HG03457 (cell line): ENCODE results near the gene EIF2S1.
"Not testable (repeated sequence)": the region's sequence is repeated elsewhere in the genome, so short reads cannot be mapped to it uniquely, and the experiment has no call there.

Experiments used
- ATAC-seq: cut with Tn5 transposase; IDR thresholded peaks from one replicate; pipeline ENCODE4 v1.9.1; 2021; ENCODE audit warnings: moderate number of reproducible peaks; ENCODE audit not compliant: unreplicated experiment

Gene EIF2S1

DNA sequence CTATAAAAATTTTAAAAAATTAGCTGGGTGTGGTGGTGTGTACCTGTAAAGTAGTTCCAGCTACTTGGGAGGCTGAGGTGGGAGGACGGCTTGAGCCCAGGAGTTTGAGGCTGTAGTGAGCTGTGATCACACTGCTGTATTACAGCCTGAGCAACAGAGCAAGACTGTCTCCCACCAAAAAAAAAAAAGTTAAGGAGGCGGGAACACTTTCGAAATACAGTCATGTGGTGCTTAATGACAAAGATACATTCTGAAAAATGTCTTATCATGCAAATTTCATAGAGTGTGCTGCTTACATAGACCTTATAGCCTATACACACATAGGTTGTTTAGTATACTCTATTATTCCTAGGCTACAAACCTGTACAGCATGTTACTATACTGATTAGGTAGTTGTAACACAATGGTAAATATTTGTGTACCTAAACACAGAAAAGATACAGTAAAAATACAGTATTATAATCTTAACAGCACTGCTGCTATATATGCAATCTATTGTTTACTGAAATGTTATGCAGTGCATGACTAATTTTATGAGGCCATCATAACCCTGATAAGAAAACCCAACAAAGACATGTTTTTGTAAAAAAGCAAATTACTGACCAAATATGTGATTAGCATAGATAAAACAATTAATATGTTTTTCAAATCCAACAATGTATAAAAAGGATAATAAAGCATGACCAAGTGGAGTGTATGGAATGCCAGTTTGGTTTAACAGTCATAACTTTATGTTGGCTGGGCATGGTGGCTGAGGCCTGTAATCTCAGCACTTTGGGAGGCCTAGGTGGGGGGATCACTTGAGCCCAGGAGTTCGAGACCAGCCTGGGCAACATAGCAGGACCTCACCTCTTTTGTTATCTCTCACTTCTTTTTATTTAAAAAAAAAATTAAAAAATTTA lies 11.4 kb downstream of the EIF2S1 start:
- no peak for ATAC-seq

DNA sequence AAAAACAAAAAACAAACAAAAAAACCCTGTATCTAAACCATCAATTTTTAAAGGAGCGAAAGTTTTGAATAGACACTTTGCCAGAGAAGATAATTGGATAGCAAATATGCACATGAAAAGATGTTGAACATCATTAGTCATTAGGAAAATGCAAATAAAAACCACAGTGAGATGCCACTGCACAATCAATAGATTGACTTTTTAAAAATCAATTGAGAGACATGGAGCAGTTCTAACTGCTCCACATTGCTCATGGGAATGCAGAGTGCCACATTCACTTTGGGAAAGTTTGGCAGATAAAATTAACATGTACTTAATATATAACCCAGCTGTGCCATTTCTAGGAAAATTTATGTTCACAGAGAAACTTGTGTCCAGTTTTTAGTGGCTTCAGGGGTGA lies 12.7 kb downstream of the EIF2S1 start:
- ATAC-seq: no peak

DNA sequence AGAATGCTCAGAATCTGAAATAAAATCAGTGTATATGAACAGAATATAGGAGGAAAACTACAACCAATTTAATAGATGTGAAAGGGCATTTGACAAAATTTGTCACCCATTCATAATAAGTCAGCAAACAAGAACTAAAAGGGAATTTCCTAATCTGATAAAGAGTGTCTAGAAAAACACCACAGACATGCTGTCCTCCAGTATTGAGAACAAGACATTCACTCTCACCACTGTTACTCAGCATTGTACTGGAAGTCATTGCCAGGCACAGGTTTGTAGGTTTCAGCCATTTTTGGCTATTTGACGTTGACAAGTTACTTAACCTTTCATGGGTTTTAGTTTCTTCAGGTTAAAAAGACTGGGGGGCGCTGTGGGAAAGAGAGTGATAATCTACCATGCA lies 13.2 kb downstream of the EIF2S1 start:
- ATAC-seq: no peak

DNA sequence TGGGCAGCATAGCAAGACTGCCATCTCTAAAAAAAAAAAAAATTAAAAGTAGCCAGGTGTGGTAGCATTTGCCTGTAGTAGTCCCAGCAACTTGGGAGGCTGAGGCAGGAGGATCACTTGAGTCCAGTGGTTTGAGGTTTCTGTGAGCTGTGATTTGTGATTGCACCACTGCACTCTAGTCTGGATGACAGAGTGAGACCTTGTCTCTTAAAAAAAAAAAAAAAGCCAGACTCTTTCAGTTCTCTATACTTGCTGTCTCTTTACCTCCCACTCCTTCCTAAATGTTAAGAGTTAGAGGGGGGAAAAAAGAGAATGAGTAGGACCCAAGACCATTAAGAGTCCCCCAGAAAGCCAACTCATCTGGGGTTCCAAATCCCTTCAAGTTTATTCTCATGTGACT lies 17.8 kb downstream of the EIF2S1 start:
- ATAC-seq: no peak

DNA sequence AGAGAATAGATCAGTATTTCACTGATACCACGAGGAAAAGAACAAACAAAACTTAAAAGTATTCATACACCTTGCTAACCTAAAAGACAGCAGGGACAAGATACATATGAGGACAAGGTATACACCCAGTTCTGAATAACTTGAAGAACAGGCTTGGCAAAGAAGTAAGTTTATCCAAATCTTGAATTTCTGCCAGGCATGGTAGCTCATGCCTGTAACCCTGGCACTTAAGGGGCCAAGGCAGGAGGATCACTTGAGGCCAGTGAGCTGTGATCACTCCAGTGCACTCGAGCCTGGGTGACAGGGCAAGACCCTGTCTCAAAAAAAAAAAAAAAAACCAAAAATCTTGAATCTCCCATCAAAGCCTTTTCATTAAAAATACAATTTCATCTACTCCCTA lies 25.0 kb downstream of the EIF2S1 start:
- ATAC-seq: no peak

DNA sequence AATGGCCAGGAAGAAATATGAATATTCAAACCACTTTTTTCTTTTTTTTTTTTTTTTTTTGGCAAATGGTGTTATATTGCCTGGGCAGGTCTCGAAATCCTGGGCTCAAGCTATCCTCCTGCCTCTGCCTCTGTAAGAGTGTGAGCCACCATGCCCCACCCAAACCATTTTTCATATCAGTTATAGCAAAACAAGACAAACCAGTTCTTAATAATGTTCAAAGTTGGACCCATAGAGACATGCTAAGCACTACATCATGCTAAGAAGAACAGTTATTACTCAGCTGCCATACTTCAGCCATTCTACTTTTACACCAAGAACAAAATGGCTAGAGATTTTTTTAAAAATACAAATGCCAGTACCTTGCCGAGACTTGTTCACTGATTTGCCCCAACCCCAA lies 25.5 kb downstream of the EIF2S1 start:
- no peak for ATAC-seq

DNA sequence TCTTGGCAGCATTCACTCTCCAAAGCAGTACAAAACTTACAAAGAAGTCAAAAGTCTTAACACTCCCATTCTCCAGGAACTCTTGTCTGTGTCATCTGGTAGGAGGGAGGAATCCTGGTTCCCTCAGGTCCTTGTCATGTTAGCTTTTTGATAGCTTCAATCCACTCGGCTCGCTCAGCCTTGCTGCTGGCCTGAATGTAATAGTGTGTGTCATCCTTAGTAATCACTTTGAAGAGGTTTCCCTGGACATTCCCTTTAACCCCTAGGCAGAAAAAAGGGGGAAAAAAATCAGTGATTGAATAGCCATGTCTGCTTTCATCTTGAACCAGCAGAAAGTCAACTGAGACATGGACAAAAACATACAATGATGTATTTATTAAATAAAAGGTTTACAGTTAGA lies 27.1 kb downstream of the EIF2S1 start:
- ATAC-seq: no peak

DNA sequence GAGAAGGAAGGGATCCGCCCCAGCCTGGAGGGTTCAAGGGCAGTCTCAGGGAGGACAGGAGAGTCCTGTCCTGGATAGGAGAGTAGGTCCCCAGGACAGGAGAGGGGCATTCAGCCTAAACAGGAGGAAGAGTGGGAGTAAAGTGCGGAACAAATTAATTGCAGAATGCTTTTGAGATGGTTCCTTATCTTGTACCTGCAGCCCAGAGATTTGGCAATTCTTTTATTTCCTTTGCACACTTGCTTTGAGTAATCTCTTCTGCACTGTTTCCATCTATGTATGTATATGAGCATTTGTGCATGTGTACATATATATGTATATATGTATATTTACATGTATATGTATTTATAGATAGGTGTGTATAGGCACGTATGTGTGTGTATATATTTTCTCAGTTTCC lies 29.1 kb downstream of the EIF2S1 start:
- ATAC-seq: no peak

DNA sequence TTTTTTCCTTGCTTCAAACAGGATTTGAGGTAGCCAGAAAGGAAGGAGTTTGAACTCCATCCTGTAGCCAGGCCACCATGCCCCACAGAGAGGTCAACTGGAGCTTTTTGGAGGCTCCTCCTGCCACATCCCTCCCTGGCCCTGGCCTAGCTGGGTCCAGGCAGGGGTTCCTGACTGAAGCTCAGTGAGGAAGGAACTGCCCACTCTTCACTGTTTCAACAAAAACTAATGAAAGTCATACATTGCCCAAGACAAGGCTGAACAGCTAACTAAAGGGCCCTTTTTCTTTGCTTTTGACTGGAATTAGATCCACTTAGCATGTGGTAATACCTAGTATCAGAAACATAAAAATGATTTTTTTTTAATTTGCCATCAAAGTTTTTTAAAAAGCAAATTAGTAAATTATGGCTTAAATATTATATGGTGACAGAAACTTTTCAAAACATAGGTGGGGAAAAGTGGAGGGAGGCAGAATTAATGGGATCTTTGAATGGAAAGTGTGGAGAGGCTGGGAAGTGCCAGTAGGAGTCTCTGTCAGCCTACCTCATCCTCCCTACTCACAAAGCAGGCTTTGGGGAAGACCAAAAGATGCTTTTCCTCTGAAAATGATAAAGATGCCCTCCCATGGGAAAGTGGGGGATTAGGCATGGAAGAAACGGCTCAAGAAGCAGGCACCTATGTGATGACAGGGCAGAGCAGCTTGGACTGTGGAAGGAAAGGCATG lies 29.8 kb downstream of the EIF2S1 start:
- no peak for ATAC-seq

DNA sequence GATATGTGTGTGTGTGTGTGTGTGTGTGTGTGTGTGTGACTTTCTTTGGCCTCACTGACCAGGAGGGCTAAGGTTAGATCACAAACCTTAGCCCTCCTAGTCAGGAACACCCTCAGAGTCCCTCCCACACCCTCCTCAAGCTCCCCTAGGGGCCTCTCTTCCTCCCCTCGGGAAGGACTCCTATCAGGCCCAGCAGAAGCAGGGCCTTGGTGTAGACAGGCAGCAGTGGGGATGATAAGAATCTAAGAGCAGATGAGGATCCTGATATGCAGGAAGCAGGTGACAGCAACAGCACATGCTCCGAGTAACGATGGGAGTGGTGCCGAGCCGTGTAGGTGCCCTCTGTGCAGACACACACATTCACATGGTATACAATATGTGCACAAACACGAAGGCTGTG lies 31.1 kb downstream of the EIF2S1 start:
- ATAC-seq: no peak

DNA sequence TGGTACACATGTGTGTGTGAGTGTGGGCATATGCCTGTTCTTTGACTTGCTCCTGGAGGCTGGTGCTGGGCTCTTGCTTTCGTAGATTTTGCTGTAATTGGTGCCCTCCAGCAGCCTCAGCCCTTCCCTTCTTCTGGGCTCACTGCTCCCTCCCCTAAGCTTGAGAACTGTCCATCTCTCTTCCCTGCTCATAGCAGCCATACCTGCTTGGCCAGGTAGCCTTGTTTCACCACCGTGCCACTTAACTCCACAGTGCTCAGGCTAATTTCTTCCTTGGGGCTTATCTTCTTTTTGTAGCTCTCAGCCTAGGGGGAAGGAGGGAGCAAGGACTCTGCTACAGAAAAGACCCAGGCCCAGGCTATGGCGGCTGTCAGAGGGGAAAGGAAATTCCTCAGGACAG lies 32.0 kb downstream of the EIF2S1 start:
- ATAC-seq: no peak

DNA sequence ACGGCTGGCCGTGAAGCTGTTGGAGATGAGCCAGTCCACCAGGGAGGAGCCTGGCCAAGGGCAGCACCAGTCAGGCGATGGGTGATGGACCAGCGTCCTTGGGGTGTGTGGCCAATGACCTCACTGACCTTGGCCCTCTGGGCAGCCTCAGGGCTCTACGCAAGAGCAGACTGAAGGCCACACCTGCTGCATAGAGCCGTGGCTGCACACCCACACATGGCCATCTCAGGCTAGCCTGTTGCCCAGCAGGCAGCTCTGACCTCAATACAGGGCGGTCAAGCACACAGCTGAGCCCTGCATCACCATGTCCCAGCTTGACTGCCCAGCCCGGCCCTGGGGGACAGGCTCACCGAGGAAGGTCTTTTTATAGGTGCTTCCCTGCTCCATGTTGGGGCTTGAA lies 32.7 kb downstream of the EIF2S1 start:
- no peak for ATAC-seq

DNA sequence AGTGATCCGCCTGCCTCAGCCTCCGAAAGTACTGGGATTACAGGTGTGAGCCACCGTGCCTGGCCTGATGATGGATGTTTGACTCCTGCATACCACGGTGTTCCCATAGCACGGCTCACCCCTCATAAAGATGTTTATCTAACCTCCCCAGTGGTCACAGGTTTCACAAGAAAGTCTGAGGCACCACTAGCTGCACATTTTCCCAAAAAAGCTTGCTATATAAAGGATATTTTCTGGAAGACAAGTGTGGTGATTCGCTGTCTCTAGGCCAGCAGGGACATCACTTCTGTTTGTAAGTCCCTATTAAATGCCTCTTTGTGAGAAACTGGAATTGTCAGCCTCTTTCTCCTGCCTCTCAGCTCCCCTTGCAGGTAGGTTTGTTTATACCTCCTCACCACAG lies 33.6 kb downstream of the EIF2S1 start:
- no peak for ATAC-seq

DNA sequence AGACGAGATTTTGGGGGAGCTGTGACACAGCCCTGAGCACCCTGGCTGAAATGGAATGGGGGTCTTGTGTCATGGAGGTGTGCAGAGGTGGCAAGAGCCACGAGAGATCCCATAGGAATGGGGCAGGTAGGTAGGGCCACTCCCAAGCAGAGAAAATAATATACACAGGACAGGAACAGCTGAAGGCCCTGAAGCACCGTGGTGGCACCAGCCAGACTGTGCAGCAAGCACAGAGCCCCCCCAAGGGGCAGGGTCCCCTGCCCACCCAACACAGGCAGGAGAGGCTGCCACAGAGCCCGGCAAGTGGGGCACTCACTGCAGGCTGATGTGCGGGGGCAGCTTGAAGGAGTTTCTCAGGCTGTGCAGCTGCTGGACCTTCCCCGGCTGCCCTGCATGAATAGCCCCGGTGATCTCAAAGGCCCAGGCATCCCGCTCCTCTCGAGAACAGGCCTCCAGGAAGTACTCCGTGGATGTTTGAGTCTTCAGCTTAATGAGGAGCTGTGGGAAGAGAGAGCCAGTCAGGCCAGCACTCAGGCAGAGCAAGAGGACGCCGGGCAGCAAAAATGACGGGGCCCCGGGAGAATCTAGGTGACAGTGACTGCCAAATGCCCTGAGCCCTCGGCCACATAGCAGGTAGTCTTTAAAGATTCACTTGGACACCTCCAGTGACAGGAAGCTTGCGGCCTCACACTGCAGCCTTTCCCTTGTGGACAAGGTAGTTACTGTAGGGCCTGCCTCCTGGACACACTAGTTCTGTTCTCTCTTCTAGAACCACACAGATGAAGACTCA lies 35.2 kb downstream of the EIF2S1 start:
- no peak for ATAC-seq

DNA sequence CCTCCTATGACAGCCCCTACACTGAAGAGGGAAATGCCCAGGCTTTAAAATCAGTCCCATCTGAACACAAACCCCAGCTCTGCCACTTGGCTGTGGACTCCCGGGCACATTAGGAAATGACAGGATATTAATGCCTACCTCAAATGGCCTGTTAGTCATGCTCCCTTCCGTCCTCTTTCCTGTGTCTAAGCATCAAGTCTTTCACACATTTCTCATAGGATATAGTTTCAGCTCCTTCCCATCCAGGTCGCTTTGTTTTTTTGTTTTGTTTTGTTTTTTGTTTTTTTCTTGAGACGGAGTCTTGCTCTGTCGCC lies 35.7 kb downstream of the EIF2S1 start:
- ATAC-seq: no peak

DNA sequence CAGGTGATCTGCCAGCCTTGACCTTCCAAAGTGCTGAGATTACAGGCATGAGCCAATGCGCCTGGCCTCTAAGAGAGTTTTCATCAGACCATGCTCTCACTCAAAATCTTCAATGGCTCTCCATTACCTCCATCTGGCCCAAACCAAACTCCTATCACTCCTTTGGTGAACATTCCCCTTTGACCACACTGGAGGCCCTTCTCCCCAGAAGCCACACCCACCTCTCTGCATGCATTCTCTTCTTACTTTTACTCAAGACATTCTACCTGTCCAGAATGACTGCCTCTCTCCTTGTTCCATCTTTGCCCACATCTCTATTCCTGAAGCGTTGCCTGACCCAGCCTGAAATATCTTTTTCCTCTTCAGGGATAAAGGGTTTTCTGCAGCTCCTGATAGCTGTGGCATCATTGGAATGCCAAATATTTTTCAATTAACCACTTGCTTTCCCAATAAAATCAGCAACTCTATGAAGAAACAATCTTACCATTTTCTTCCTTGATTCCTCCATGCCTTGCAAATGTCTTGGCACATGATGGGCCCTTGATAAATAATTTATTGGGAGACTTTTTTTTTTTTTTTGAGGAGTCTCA lies 36.3 kb downstream of the EIF2S1 start:
- no peak for ATAC-seq

DNA sequence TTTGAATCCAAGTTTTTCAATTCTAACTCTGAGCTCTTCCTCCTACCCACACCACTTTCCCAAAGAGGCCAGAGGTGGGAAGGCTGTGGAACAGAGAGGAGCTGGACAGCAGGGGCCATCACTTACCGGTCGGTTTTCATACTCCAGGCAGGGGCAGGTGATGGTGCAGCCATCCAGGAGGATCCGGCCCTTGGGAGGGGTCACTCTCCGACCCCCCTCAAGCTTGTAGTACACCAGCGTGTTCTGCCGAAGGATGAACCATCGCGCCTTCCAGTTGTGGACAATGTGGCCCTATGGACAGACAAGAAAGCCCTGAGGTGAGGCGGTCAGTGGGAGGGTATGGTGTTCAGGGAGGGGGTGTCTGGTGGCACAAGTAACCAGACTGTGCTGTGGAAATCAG lies 37.4 kb downstream of the EIF2S1 start:
- no peak for ATAC-seq

DNA sequence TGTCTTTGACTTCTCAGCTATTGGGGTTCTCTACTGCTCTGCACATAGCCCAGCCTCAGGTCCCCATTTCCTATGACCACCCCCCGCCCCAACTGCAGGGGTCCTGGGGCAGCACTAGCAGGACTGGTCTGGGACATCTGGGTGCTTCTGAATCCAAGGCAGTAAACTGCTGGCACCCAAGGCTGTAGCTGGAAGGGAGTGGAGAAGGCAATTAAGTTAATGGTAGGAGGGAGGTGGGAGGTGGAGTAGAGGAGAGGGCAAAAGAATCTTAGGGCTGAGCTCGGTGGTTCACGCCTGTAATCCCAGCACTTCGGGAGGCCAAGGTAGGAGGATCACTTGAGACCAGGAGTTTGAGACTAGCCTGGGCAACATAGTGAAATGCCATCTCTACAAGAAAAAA lies 40.3 kb downstream of the EIF2S1 start:
- no peak for ATAC-seq

DNA sequence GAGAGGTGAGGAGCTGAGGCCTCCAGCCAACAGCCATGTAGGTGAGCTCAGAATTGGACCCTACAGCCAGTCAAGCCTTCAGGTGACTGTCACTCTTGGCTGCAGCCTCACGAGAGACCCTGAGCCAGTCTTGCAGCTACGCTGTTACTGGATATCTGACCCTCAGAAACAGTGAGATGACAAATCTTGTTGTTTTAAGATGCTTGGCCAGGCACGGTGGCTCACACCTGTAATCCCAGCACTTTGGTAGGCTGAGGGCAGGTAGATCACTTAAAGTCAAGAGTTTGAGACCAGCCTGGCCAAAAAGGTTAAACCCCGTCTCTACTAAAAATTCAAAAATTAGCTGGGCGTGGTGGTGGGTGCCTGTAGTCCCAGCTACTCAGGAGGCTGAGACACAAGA lies 45.6 kb downstream of the EIF2S1 start:
- no peak for ATAC-seq

DNA sequence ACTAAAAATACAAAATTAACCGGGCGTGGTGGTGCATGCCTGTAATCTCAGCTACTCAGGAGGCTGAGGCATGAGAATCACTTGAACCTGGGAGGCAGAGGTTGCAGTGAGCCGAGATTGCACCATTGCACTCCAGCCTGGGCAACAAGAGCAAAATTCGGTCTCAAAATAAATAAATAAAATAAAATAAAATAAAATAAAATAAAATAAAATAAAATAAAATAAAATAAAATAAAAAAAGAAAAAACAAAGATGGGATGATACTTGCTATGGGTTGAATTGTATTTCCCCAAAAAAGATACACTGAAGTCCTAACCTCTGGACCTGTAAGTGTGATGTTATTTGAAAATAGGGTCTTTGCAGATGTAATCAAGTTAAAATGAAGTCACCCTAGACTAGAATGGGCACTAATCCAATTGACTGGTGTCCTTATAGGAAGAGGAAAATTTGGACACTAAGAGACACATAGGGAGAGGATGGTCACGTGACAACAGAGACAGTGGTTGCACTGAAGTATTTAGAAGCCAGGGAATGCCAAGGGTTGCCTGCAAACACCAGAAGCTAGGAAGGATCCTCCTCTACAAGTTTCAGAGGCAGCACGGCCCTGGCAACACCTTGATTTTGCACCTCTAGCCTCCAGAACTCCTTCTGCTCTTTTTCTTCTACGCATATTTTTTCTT lies 48.1 kb downstream of the EIF2S1 start:
- ATAC-seq: not testable (repeated sequence)

DNA sequence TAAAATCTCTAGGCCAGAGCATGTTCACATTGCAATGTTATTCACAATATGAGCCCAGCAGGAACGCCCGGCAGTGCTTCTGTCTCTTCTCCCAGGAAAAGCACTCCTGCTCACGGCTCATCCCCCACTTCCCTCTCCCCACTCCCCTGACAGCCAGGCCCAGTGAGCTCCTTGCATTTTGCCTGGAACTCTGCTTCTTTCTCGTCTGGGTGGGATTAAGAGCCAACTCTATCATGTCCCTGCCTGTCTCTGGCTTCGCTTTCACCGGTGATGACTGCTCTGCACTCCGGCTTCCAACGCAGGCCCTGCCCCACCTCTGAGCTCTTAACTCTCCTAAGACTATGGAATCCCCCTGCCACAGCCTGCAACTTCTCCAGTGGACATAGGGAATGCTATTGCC lies 49.3 kb downstream of the EIF2S1 start:
- no peak for ATAC-seq
